PC-3 (cell line): ENCODE data around the gene RPS27L. TPM values are rescaled to one million over a fixed set of nuclear protein-coding genes. Genes with fewer than 3 reads are reported as not detected.
"Not testable (repeated sequence)": the region's sequence is repeated elsewhere in the genome, so short reads cannot be mapped to it uniquely, and the experiment has no call there.

Experiments
- ATAC-seq: fragments of 200-7000 bp; cut with Tn5 transposase; 2 replicates; pipeline ENCODE4 v1.9.1; 2020; ENCODE audit warnings: mild to moderate bottlenecking, moderate library complexity
- BruUV-seq: library from RNA; stranded (reverse); fragments of 400-500 nt; replicated peaks from 2 replicates; lab custom pipeline; 2021; lab: Mats Ljungman, UMichigan
- CTCF ChIA-PET: fragments of 300-600 bp; sonication (Branson Sonifier 250); formaldehyde crosslinking; loops from one replicate; lab custom pipeline; 2022; ENCODE audit warnings: antibody characterized with exemption; lab: Charles Lee
- POLR2A ChIA-PET: fragments of 300-600 bp; sonication (Branson Sonifier 250); formaldehyde crosslinking; loops from one replicate; lab custom pipeline; 2022; ENCODE audit warnings: antibody characterized with exemption; ENCODE audit not compliant: unreplicated experiment; lab: Charles Lee
- DNase-seq: peaks from one replicate; pipeline ENCODE4 v3.0.0-alpha.2; 2015
- H2AFZ ChIP-seq: fragments of 300-600 bp; sonication (generic); 2 replicates; pipeline ENCODE4 v1.6.0; 2016; ENCODE audit warnings: antibody characterized with exemption, low read length
- H3F3A ChIP-seq: fragments of 300-600 bp; sonication (generic); one replicate; pipeline ENCODE4 v1.6.0; 2017; ENCODE audit warnings: antibody characterized with exemption, low read length, control low read depth, mild to moderate bottlenecking; ENCODE audit not compliant: unreplicated experiment
- H3K27ac ChIP-seq: fragments of 300-600 bp; sonication (generic); 2 replicates; pipeline ENCODE4 v1.5.1; 2016; ENCODE audit warnings: mild to moderate bottlenecking, low read length
- H3K27me3 ChIP-seq: fragments of 300-600 bp; sonication (generic); 2 replicates; pipeline ENCODE4 v1.6.1; 2016; ENCODE audit warnings: low read length, mixed read lengths
- H3K36me3 ChIP-seq: fragments of 300-600 bp; sonication (generic); 2 replicates; pipeline ENCODE4 v1.6.1; 2016; ENCODE audit warnings: low read depth, mixed run types, low read length, mixed read lengths
- H3K4me1 ChIP-seq: fragments of 300-600 bp; sonication (generic); 2 replicates; pipeline ENCODE4 v1.5.1; 2016; ENCODE audit warnings: low read length; ENCODE audit not compliant: insufficient read depth
- H3K4me2 ChIP-seq: fragments of 300-600 bp; sonication (generic); 2 replicates; pipeline ENCODE4 v1.6.0; 2016; ENCODE audit warnings: low read length
- H3K4me3 ChIP-seq: fragments of 300-600 bp; sonication (generic); 2 replicates; pipeline ENCODE4 v1.5.1; 2016; ENCODE audit warnings: mild to moderate bottlenecking, low read length, mixed read lengths
- H3K79me2 ChIP-seq: fragments of 300-600 bp; sonication (generic); 2 replicates; pipeline ENCODE4 v1.6.1; 2017; ENCODE audit warnings: low read length, mixed read lengths
- H3K9ac ChIP-seq: fragments of 300-600 bp; sonication (generic); 2 replicates; pipeline ENCODE4 v1.6.0; 2016; ENCODE audit warnings: mild to moderate bottlenecking, low read length
- H3K9me2 ChIP-seq: fragments of 300-600 bp; sonication (generic); replicated peaks from 2 replicates; pipeline ENCODE4 v1.6.1; 2016; ENCODE audit warnings: mixed run types, low read length, mixed read lengths
- H3K9me3 ChIP-seq: fragments of 300-600 bp; sonication (generic); 2 replicates; pipeline ENCODE4 v1.6.1; 2016; ENCODE audit warnings: low read length, mixed read lengths
- H4K20me1 ChIP-seq: fragments of 300-600 bp; sonication (generic); 2 replicates; pipeline ENCODE4 v1.6.1; 2016; ENCODE audit warnings: low read length, mixed read lengths
- CTCF ChIP-seq: fragments of 300-600 bp; sonication (generic); conservative IDR thresholded peaks from 2 replicates; pipeline ENCODE4 v1.5.1; 2017; ENCODE audit warnings: antibody characterized with exemption, low read depth, mild to moderate bottlenecking, low read length
- EZH2 ChIP-seq: fragments of 300-600 bp; sonication (generic); IDR thresholded peaks from one replicate; pipeline ENCODE4 v1.6.1; 2017; ENCODE audit warnings: antibody characterized with exemption, mild to moderate bottlenecking, low read length; ENCODE audit not compliant: unreplicated experiment
- EZH2phosphoT487 ChIP-seq: fragments of 300-600 bp; sonication (generic); IDR thresholded peaks from 2 replicates; pipeline ENCODE4 v1.6.1; 2018; ENCODE audit warnings: mild to moderate bottlenecking, antibody characterized with exemption, low read length, borderline replicate concordance
- intact Hi-C: fragments of 100-400 bp; cut with micrococcal nuclease; formaldehyde crosslinking; loops from 2 replicates; pipeline ENCODE4 v1.9.0; 2023
- total RNA-seq: library from RNA; depleted of rRNA; stranded (reverse); fragments of >200 nt; gene quantifications from 2 replicates; pipeline ENCODE4 v1.2.3, GENCODE V29; 2014

RPS27L gene
- total RNA-seq, 1 experiment from 2014 or later: 48.5 TPM

- H3K27me3 ChIP-seq: no peaks in the 10 kb centered on the region
- H2AFZ ChIP-seq: no peak overlapping the region
- TF ChIP-seq CTCF: no peak
- no peak for TF ChIP-seq EZH2phosphoT487
- TF ChIP-seq EZH2: no peak
- H3K9me2 ChIP-seq: no peaks in the 10 kb centered on the region
- H3K9ac ChIP-seq: no peak overlapping the region
- DNase-seq (no peak), ATAC-seq (no peak)
- no peaks in the 10 kb centered on the region for H3K9me3 ChIP-seq
- H3F3A ChIP-seq: no peaks in the 10 kb centered on the region
- CTCF ChIA-PET: no interaction called here
- intact Hi-C loops: no loop called here
- H3K4me3 ChIP-seq: no peak overlapping the region
- no peaks in the 10 kb centered on the region for H3K79me2 ChIP-seq
- no peak overlapping the region for H3K27ac ChIP-seq
- BruUV-seq: no TSS peak
- POLR2A ChIA-PET: no interaction called here
- H3K4me2 ChIP-seq: no peak overlapping the region
- H4K20me1 ChIP-seq: no peaks in the 10 kb centered on the region
- no peaks in the 10 kb centered on the region for H3K4me1 ChIP-seq
- H3K36me3 ChIP-seq: no peaks in the 10 kb centered on the region
Measured at GRCh38 chr15:63109498-63109897, 47.8 kb downstream of the RPS27L start.

GRCh38 chr15:63107895-63108546 lies 49.3 kb downstream of the RPS27L start:
- ATAC-seq: no peak
- Histone ChIP-seq H3K4me1 (no peaks in the 10 kb centered on the region), H3K4me3 (no peak overlapping the region), H3F3A (no peaks in the 10 kb centered on the region), H3K36me3 (no peaks in the 10 kb centered on the region), H3K27ac (no peak overlapping the region), H3K79me2 (no peaks in the 10 kb centered on the region), H3K9ac (no peak overlapping the region), H3K27me3 (no peaks in the 10 kb centered on the region), H4K20me1 (no peaks in the 10 kb centered on the region), H3K9me2 (no peaks in the 10 kb centered on the region), H3K4me2 (no peak overlapping the region), H2AFZ (no peak overlapping the region), H3K9me3 (no peaks in the 10 kb centered on the region)
- TF ChIP-seq CTCF: no peak
- TF ChIP-seq EZH2phosphoT487: no peak
- TF ChIP-seq EZH2: no peak
- ChIA-PET CTCF (no interaction called here), POLR2A (no interaction called here)
- peak; percentile 38 for DNase-seq
- intact Hi-C loops: no loop called here
- BruUV-seq: no TSS peak

- CTCF ChIA-PET, H3K9me3 ChIP-seq, H3K27me3 ChIP-seq, H3F3A ChIP-seq, H3K36me3 ChIP-seq, H3K27ac ChIP-seq, BruUV-seq, H3K4me2 ChIP-seq, H3K79me2 ChIP-seq, H3K4me3 ChIP-seq, H4K20me1 ChIP-seq, DNase-seq, POLR2A ChIA-PET, intact Hi-C loops, H3K9ac ChIP-seq, H3K4me1 ChIP-seq, H3K9me2 ChIP-seq, H2AFZ ChIP-seq, ATAC-seq: not testable (repeated sequence)
Measured at GRCh38 chr15:63105354-63105753, 51.9 kb downstream of the RPS27L start.
